HEK293T (cell line): Measurements from ENCODE around the gene PRC1.

Source experiments
- PKNOX1 ChIP-seq: fragments of 450-650 bp; IDR thresholded peaks from 2 replicates; pipeline ENCODE4 v1.6.1; 2016
- TARDBP ChIP-seq: fragments of 450-650 bp; IDR thresholded peaks from 2 replicates; pipeline ENCODE4 v1.6.1; 2016

GRCh38 chr15:90966262-90966661 lies 28.1 kb downstream of the PRC1 start:
- TF ChIP-seq TARDBP (no peak), PKNOX1 (no peak)
